ENCODE data around the gene ARHGEF16. TPM values are rescaled to one million over a fixed set of nuclear protein-coding genes. Genes with fewer than 3 reads are reported as not detected.
A peak's percentile ranks its signal among the peaks of the same experiment; 100 is the strongest.

Gene ARHGEF16
- not detected for total RNA-seq
- polyA plus RNA-seq, result 0.06 TPM

DNA sequence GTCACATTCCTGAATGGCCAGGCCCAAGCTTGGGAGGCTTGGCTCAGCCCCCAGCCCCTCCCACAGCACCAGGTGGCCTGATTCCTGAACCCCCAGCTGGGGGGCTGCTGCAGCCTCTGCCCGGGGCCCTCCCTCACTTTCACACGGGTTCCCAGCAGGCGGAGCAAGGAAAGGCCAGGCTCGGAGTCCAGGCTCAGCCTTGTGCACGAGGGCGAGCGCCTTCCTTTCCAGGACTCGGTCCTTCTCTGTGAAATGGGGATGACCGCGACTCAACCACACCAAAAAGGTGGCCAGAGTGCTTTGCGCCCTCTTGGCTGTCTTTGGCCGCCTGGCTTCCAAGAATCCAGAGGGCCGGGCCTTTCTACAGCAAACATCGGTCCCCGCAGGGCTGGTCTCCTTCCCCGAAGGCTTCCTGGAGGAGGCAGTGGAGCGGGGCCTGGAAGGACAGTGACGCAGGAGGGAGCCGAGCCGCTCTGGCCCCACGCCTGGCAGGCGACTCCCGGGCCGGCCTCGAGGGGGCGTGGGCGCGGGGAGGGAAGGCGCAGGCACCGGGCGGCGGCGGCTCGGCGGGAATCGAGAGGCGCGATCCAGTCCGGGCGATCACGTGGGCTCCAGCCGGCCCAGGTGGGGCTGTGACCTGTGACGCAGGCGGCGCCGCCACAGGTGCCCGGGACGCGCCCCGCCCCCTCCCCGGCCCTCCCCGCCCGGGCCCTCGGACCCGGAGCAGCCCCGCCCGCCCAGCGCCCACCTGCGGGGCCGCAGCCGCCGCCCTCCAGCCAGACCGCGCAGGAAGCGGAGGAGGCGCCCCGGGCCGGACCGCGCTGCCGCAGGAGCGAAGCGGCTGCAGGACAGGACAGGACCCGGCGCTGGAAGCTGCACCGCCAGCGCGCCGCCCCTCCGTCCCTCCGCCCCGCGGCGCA is at the start of gene ARHGEF16:
ARHGEF16 (plus strand) TSS at position 775 of the 920 bp plus-strand sequence. CDS start 8,420 bp downstream, outside the sequence.
- POLR2A ChIA-PET, result no interaction called here
- Mint-ChIP-seq H3K36me3 (no peaks in the 10 kb centered on the region), H3K27me3 (peaks cover 4 to 20% of the 10 kb centered on the region in 2 donors), H3K4me3 (peak within 1 kb of the TSS; percentile 37 to 82 (median 71)), H3K9me3 (no peaks in the 10 kb centered on the region), H3K27ac (peak within 1 kb of the TSS in 3 of 8 donors; percentile 11 to 91 (median 41)), H3K4me1 (peaks cover 0 to 6% (median 2%) of the 10 kb centered on the region in 3 donors)
- no peaks in the 10 kb centered on the region for H3K36me3 ChIP-seq (ENCODE audit: insufficient read depth, low read length)
- H3K27ac ChIP-seq (ENCODE audit: low read depth, low read length), result no peak within 1 kb of the TSS
- CTCF ChIA-PET, result interaction anchor here (0.6 to 2.4 kb wide), 17 partner anchors 9 to 349 kb away, joined by 3 to 47 read pairs (median 6); no protein-coding TSS in a partner anchor
- H3K27me3 ChIP-seq (ENCODE audit: insufficient read depth, low read length, poor library complexity, severe bottlenecking), result peaks cover 20% of the 10 kb centered on the region
- H3K4me1 ChIP-seq (ENCODE audit: insufficient read depth, low read length), result peaks cover 11% of the 10 kb centered on the region
- H3K9me3 ChIP-seq (ENCODE audit: low read length), result no peaks in the 10 kb centered on the region
- H3K4me3 ChIP-seq (ENCODE audit: low read length), result peak within 1 kb of the TSS; percentile 41
- peak in 3 of 5 donors; percentile 14 to 31 (median 22) for DNase-seq

DNA sequence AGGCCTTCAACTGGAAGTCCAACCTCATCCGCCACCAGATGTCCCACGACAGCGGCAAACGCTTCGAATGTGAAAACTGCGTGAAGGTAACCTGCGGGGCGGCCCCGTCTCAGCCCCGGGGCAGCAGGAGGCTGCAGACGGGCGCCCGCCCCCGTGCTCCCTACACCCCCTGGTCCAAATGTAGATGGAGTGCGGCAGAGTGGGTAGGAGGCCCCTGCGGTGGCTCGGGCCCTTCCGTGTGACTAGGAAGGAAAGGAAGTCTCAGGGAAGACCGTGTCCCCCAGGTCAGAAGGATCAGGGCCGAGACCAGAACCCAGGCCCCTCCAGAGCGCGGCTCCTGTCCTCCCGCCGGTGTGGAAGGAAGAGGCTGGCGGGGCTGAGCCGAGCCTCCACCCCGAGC is 49.7 kb upstream of the ARHGEF16 start:
- Mint-ChIP-seq H3K36me3 (no peaks in the 10 kb centered on the region), H3K4me1 (no peaks in the 10 kb centered on the region), H3K27me3 (peaks cover 3 to 4% of the 10 kb centered on the region in 2 donors), H3K9me3 (no peaks in the 10 kb centered on the region), H3K4me3 (no peak overlapping the region), H3K27ac (no peak overlapping the region)
- ChIA-PET CTCF (no interaction called here), POLR2A (no interaction called here)
- Histone ChIP-seq H3K4me1 (ENCODE audit: insufficient read depth, low read length) (no peaks in the 10 kb centered on the region), H3K27ac (ENCODE audit: low read depth, low read length) (no peak overlapping the region), H3K36me3 (ENCODE audit: insufficient read depth, low read length) (no peaks in the 10 kb centered on the region), H3K9me3 (ENCODE audit: low read length) (no peaks in the 10 kb centered on the region), H3K27me3 (ENCODE audit: insufficient read depth, low read length, poor library complexity, severe bottlenecking) (no peaks in the 10 kb centered on the region), H3K4me3 (ENCODE audit: low read length) (no peak overlapping the region)
- DNase-seq, result no peak

DNA sequence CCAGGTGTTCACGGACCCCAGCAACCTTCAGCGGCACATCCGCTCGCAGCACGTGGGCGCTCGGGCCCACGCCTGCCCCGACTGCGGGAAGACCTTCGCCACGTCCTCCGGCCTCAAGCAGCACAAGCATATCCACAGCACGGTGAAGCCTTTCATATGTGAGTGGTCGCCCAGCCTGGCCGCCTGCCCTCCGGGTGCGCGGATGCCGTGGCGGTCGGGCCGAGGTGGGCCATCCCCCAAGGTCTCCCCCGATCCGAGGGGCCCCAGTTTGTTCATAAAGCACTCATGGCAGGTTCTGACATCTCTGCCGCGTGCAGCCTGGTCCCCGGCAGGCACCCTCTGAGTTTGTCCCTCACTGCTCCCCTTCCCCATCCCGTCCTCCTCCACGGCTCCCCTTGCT is 49.0 kb upstream of the ARHGEF16 start:
- no peaks in the 10 kb centered on the region for H3K36me3 Mint-ChIP-seq

DNA sequence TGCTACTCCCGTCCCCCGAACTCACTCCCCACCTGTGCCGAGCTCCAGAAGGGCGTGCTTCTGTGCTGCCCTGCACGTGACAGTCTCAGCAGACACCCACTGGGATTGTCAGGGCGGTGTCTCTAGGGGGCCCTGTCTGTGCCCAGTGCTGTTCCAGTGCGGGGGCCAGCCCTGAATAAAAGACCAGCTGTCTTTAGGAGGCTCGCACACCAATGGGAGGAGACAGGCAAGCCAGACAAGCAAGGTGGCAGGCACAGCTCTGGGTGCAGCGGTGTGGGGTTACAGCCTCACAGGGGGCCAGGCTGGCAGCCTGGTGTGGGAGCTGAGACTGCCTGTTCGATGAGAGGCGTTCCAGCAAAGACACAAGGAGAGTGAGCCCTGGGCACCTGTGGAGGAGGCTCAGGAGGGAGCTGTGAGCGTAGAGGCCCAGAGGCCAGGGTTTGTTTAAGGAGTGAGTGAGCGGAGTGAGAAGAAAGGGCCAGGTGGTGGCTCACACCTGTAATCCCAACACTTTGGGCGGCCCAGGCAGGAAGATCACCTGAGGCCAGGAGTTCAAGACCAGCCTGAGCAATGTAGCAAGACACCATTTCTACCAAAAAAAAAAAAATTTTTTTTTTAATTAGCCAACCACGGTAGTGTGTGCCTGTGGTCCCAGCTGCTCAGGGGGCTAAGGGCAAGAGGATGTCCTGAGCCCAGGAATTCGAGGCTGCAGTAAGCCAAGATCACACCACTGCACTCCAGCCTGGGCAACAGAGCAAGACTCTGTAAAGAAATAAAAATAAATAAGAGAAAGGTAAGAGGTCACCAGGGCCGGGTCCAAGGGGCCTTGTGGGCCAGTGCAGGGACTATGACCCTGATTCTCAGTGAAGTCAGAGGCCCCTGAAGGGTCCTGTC is 48.2 kb upstream of the ARHGEF16 start:
- H3K4me3 ChIP-seq (ENCODE audit: low read length), result no peak overlapping the region
- H3K27ac ChIP-seq (ENCODE audit: low read depth, low read length), result no peak overlapping the region
- Mint-ChIP-seq H3K4me1 (no peaks in the 10 kb centered on the region), H3K4me3 (no peak overlapping the region), H3K27ac (no peak overlapping the region), H3K36me3 (no peaks in the 10 kb centered on the region), H3K9me3 (no peaks in the 10 kb centered on the region), H3K27me3 (peaks cover 2 to 3% of the 10 kb centered on the region in 2 donors)
- DNase-seq, result no peak
- no peaks in the 10 kb centered on the region for H3K9me3 ChIP-seq (ENCODE audit: low read length)
- no peaks in the 10 kb centered on the region for H3K27me3 ChIP-seq (ENCODE audit: insufficient read depth, low read length, poor library complexity, severe bottlenecking)
- H3K36me3 ChIP-seq (ENCODE audit: insufficient read depth, low read length), result no peaks in the 10 kb centered on the region
- POLR2A ChIA-PET, result no interaction called here
- H3K4me1 ChIP-seq (ENCODE audit: insufficient read depth, low read length), result no peaks in the 10 kb centered on the region
- CTCF ChIA-PET, result no interaction called here

More for the DNA sequence above, 49.0 kb upstream of the ARHGEF16 start:
- Histone ChIP-seq H3K27me3 (ENCODE audit: insufficient read depth, low read length, poor library complexity, severe bottlenecking) (no peaks in the 10 kb centered on the region), H3K4me3 (ENCODE audit: low read length) (no peak overlapping the region), H3K36me3 (ENCODE audit: insufficient read depth, low read length) (no peaks in the 10 kb centered on the region), H3K9me3 (ENCODE audit: low read length) (no peaks in the 10 kb centered on the region), H3K4me1 (ENCODE audit: insufficient read depth, low read length) (no peaks in the 10 kb centered on the region), H3K27ac (ENCODE audit: low read depth, low read length) (no peak overlapping the region)
- DNase-seq, result no peak
- CTCF ChIA-PET, result no interaction called here
- POLR2A ChIA-PET, result no interaction called here
- Mint-ChIP-seq H3K27me3 (peaks cover 3% of the 10 kb centered on the region in 2 donors), H3K27ac (no peak overlapping the region), H3K4me3 (no peak overlapping the region), H3K9me3 (no peaks in the 10 kb centered on the region), H3K4me1 (no peaks in the 10 kb centered on the region)

DNA sequence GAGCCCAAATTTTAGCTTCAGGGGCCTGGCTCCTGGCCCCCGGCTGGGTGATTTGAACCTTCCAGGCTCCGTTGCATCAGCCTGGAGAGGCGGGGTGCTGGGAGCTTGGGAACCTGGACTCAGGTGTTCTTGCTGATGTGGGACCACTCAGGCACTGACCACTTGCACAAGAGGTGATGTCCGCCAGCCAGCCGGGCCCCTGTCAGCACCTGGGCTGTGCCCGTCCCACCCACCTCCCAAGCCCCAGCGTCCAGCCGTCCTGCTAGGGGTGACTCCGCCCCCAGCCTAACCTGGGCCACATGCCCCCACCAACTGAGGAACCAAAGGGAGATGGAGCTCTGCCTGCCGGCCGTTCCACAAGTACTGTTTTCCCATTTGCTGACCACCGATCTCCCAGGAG is 47.4 kb upstream of the ARHGEF16 start:
- Histone ChIP-seq H3K4me1 (ENCODE audit: insufficient read depth, low read length) (no peaks in the 10 kb centered on the region), H3K4me3 (ENCODE audit: low read length) (no peak overlapping the region), H3K36me3 (ENCODE audit: insufficient read depth, low read length) (no peaks in the 10 kb centered on the region), H3K27ac (ENCODE audit: low read depth, low read length) (no peak overlapping the region), H3K27me3 (ENCODE audit: insufficient read depth, low read length, poor library complexity, severe bottlenecking) (no peaks in the 10 kb centered on the region), H3K9me3 (ENCODE audit: low read length) (no peaks in the 10 kb centered on the region)
- DNase-seq, result no peak
- H3K36me3 Mint-ChIP-seq, result no peaks in the 10 kb centered on the region
- peaks cover 0 to 3% of the 10 kb centered on the region in 2 donors for H3K27me3 Mint-ChIP-seq
- H3K27ac Mint-ChIP-seq, result no peak overlapping the region
- ChIA-PET CTCF (no interaction called here), POLR2A (no interaction called here)
- no peak overlapping the region for H3K4me3 Mint-ChIP-seq
- H3K9me3 Mint-ChIP-seq, result no peaks in the 10 kb centered on the region
- no peaks in the 10 kb centered on the region for H3K4me1 Mint-ChIP-seq

DNA sequence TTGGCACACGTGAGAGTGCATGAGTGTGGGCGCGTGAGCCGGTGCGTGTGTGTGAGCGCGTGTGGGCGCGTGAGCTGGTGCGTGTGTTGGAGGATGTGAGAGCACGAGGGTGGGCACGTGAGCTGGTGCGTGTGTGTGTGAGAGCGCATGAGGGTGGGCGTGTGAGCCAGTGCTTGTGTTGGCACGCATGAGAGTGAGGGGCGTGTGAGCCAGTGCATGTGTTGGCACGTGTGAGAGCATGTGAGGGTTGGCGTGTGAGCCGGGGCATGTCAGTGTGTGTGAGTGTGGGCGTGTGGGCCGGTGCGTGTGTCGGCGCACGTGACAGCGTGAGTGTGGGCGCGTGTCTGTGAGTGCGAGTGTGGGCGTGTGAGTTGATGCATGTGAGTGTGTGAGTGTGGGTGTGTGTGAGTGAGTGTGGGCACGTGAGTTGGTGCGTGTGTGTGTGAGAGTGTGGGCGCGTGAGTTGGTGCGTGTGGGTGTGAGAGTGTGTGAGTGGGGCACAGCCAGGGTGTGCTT is 45.7 kb upstream of the ARHGEF16 start:
- CTCF ChIA-PET, result no interaction called here
- Mint-ChIP-seq H3K4me1 (no peaks in the 10 kb centered on the region), H3K4me3 (no peak overlapping the region), H3K36me3 (no peaks in the 10 kb centered on the region), H3K27ac (no peak overlapping the region), H3K9me3 (no peaks in the 10 kb centered on the region), H3K27me3 (peaks cover 0 to 3% of the 10 kb centered on the region in 2 donors)
- H3K9me3 ChIP-seq (ENCODE audit: low read length), result no peaks in the 10 kb centered on the region
- H3K4me3 ChIP-seq (ENCODE audit: low read length), result no peak overlapping the region
- POLR2A ChIA-PET, result no interaction called here
- no peak overlapping the region for H3K27ac ChIP-seq (ENCODE audit: low read depth, low read length)
- no peak for DNase-seq
- no peaks in the 10 kb centered on the region for H3K4me1 ChIP-seq (ENCODE audit: insufficient read depth, low read length)
- no peaks in the 10 kb centered on the region for H3K27me3 ChIP-seq (ENCODE audit: insufficient read depth, low read length, poor library complexity, severe bottlenecking)
- H3K36me3 ChIP-seq (ENCODE audit: insufficient read depth, low read length), result no peaks in the 10 kb centered on the region

DNA sequence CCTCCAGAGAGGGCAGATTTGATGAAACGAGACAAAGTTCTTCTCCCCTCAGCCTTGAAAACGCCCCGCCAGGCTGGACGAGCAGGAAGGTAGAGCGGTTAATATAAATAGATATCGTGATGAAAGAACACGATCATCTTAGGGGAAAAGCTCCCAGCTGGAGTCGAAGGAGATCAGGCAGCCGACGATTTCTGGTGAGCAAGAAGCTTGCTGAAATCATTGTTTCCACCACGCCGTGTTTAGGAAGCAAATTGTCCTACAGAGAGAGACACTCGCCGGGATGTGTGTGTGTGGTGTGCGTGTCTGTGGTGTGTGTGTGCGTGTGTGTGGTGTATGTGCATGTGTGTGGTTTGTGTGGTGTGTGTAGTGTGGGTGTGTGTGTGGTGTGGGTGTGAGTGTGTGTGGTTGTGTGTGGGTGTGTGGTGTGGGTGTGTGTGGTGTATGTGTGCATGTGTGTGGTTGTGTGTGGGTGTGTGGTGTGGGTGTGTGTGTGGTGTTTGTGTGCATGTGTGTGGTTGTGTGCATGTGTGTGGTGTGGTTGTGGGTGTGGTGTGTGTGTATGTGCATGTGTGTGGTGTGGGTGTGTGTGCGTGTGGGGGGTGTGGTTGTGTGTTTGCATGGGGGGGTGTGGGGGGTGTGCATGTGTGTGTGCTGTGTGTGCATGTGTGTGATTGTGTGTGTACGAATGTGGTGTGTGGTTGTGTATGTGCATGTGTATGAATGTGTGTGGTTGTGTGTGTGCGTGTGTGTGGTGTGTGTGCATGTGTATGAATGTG is 44.9 kb upstream of the ARHGEF16 start:
- H3K36me3 ChIP-seq (ENCODE audit: insufficient read depth, low read length), result no peaks in the 10 kb centered on the region
- H3K27me3 Mint-ChIP-seq, result peaks cover 0 to 3% of the 10 kb centered on the region in 2 donors
- no peak overlapping the region for H3K27ac Mint-ChIP-seq
- DNase-seq, result no peak
- H3K4me3 ChIP-seq (ENCODE audit: low read length), result no peak overlapping the region
- CTCF ChIA-PET, result no interaction called here
- no peaks in the 10 kb centered on the region for H3K4me1 Mint-ChIP-seq
- H3K36me3 Mint-ChIP-seq, result no peaks in the 10 kb centered on the region
- no peaks in the 10 kb centered on the region for H3K9me3 Mint-ChIP-seq
- H3K4me1 ChIP-seq (ENCODE audit: insufficient read depth, low read length), result no peaks in the 10 kb centered on the region
- POLR2A ChIA-PET, result no interaction called here
- no peaks in the 10 kb centered on the region for H3K9me3 ChIP-seq (ENCODE audit: low read length)
- no peak overlapping the region for H3K4me3 Mint-ChIP-seq
- H3K27ac ChIP-seq (ENCODE audit: low read depth, low read length), result no peak overlapping the region
- H3K27me3 ChIP-seq (ENCODE audit: insufficient read depth, low read length, poor library complexity, severe bottlenecking), result no peaks in the 10 kb centered on the region

Data from CD8-positive, alpha-beta memory T cell (primary cell).